ENCODE measurements around the gene DNAAF9.

Gene DNAAF9

GRCh38 chr20:3364323-3365013 lies 43.0 kb downstream of the DNAAF9 start:
- DNase-seq = no peak

GRCh38 chr20:3360752-3361151 lies 46.7 kb downstream of the DNAAF9 start:
- no peak for DNase-seq

- no peak for DNase-seq
Observed at GRCh38 chr20:3358676-3359340, 48.7 kb downstream of the DNAAF9 start.

All from activated gamma-delta T cell (primary cell).